Measurements from ENCODE around the gene PGR.

Gene PGR

GRCh38 chr11:101008961-101009689, 120.5 kb downstream of the PGR start:
- DNase-seq: no peak

DNA sequence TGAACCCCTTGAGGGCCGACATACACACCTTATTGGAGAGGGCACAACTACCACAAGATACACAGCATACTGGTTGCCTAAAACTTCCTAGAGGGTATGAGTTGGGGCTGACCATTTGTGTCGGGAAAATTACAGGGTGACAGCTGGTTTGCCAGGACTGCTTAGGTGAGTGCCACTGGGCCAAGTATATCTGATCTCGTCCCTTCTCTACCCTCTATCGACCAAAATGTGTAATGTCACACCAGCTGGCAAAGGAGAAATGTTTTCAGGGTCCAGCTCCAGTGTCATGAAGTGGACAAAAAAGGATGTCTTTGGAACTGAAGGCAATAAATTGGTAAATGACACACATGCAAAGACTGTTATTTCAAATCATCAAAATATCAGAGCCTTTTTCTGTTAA, 126.1 kb downstream of the PGR start:
- DNase-seq: no peak

DNA sequence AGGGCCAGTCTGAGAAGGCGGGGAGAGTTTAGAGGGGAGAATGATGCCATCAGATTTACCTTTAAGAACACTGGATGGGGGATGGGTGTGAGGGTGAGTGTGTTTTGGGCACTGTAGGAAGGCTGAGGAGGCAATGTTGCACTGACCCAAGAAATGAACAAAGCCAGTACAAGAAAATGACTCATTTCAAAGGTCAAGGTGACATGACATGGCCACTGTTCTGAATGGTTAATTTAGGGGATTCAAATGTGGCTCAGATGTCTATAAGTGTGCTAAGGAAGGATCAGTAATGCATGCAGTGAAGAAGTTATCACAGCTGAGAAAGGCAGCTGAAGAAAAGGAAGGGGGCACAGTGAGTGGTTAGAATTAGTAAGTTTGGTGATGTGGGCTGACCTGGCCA, 129.9 kb downstream of the PGR start:
- DNase-seq: no peak

- no peak for DNase-seq
Measured at GRCh38 chr11:100994966-100995365, 134.6 kb downstream of the PGR start.

DNA sequence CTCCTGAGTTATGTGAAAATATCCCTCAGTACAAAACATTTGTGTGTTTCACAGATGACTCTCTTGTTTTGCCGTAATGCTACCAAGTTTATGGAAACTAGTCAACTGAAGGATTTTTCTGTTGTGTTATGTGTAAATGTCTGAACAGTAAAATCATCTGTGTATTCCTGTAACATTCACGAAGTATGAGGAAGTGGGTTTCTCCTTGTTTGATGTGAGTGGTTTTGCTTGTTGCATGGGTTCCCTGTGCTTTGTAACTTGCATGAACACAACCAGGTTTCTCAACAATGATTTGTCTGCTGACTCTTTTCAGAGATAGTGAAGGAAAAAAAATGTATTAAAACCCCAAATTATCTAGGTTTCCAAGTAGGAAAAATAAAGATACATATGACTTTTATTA, 138.1 kb downstream of the PGR start:
- no peak for DNase-seq

DNA sequence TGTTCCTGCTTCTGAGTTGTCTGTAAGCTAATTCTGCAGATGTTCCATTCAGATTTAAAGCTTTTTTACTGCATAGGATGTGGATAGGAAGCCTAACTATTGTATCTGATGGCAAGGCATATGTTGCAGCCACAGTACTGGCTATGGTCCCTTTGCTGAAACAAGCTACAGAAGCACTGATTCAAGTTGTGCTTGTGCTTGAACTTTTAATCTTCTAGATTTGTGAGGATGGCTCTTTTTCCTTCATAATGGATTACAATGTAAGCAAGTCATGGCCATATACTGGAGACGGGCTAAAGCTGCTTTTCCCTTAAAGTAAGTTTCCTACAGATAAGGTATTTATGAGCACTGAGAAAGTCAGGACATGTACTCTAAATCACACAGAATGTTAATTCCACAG, 138.7 kb downstream of the PGR start:
- no peak for DNase-seq

- DNase-seq: no peak
Measured at GRCh38 chr11:100984668-100985067, 144.9 kb downstream of the PGR start.

DNA sequence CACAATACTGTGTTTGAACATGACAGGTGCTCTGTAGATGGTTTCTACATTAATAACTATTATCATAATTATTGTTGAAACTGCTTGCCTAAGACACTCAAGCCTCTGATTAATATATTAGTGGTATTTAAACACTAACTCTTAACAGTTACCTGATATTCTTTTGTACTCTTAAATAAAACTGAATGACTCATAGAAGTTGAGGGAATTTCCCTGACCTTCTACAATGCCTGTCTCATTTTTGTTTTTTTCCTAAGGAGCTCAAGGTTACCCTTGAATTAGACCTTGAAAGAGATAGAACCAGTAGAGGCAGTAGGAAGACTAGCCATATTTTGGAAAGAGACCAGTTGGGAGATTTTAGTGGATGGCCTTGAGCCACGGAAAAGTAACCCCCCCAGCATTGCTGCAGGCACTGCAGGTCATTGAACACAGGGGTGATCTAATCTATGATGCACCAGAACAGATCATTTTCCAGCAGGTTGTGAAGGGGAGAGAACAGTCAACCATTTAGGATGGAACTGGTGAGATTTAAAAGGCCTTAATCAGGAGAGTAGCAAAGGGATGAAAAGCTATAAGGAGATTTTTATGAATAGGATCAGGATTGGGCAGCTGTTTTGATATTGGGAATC, 148.3 kb downstream of the PGR start:
- DNase-seq: no peak

DNA sequence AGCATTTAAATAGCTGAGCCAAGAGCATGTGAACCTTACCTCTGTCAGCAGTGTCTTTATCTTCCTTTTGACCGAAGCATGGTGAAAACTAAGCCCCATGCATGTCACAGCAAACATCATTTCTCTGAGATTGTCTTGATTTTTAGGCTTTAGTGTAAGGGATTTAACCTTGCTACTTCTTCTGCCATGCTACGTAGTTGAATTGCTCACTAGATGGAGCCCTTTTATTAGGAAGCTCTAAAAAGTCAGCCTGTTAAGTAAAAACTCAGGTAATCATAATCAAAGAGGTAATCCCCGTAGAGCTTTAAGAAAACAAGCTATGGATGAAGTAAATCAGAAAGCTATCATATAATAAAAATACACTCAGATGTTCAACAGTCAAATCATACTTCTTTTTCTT, 149.5 kb downstream of the PGR start:
- DNase-seq: peak; percentile 20

All from hematopoietic multipotent progenitor cell treated with erythropoietin and hydrocortisone succinate and interleukin-3 and kit ligand, for 4 days (in vitro differentiated cells).